Measurements from ENCODE around the gene ZBTB17. TPM values are rescaled to one million over a fixed set of nuclear protein-coding genes. Genes with fewer than 3 reads are reported as not detected.
"Not testable (repeated sequence)": the region's sequence is repeated elsewhere in the genome, so short reads cannot be mapped to it uniquely, and the experiment has no call there.

The ZBTB17 gene
- total and polyA plus RNA-seq, 11 donors: 14.5 to 29.2 (median 22.1) TPM

DNA sequence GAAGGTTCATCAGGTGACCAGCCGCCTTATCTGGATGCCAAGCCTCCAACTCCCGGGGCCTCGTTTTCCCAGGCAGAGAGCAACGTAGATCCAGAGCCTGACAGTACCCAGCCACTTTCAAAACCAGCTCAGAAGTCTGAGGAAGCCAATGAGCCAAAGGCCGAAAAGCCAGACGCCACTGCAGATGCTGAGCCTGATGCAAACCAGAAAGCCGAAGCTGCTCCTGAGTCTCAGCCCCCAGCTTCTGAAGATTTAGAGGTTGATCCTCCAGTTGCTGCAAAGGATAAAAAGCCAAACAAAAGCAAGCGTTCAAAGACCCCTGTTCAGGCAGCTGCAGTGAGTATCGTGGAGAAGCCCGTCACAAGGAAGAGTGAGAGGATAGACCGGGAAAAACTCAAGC, 44.5 kb downstream of the ZBTB17 start:
- Histone ChIP-seq H3K27ac (no peak overlapping the region), H3K36me3 (peaks cover 0 to 100% (median 99%) of the 10 kb centered on the region in 9 donors), H3K27me3 (no peaks in the 10 kb centered on the region), H3K4me1 (no peaks in the 10 kb centered on the region), H3K9me3 (no peaks in the 10 kb centered on the region), H3K4me3 (no peak overlapping the region)
- DNase-seq (no peak), ATAC-seq (no peak)
- no peak for TF ChIP-seq POLR2A (IDR thresholded peaks at IDR 0.05)
- TF ChIP-seq, protein P1, sequence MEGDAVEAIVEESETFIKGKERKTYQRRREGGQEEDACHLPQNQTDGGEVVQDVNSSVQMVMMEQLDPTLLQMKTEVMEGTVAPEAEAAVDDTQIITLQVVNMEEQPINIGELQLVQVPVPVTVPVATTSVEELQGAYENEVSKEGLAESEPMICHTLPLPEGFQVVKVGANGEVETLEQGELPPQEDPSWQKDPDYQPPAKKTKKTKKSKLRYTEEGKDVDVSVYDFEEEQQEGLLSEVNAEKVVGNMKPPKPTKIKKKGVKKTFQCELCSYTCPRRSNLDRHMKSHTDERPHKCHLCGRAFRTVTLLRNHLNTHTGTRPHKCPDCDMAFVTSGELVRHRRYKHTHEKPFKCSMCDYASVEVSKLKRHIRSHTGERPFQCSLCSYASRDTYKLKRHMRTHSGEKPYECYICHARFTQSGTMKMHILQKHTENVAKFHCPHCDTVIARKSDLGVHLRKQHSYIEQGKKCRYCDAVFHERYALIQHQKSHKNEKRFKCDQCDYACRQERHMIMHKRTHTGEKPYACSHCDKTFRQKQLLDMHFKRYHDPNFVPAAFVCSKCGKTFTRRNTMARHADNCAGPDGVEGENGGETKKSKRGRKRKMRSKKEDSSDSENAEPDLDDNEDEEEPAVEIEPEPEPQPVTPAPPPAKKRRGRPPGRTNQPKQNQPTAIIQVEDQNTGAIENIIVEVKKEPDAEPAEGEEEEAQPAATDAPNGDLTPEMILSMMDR (IDR thresholded peaks at IDR 0.05): no peak
- 86 to 90% (median 88%) methylated on average over 11 of the region's 11 CpGs for WGBS, 4 donors
- intact Hi-C loops (cut with DNase I): no loop called here

GRCh38 chr1:15928971-15929965, 46.6 kb downstream of the ZBTB17 start:
- Histone ChIP-seq H3K9me3 (no peaks in the 10 kb centered on the region), H3K36me3 (peaks cover 0 to 100% (median 98%) of the 10 kb centered on the region in 9 donors), H3K27me3 (no peaks in the 10 kb centered on the region), H3K27ac (no peak overlapping the region), H3K4me3 (no peak overlapping the region), H3K4me1 (no peaks in the 10 kb centered on the region)
- WGBS, 4 donors: 94 to 97% (median 96%) methylated on average over 17 of the region's 17 CpGs
- TF ChIP-seq, protein P1 (IDR thresholded peaks at IDR 0.05): no peak
- no peak for TF ChIP-seq POLR2A (IDR thresholded peaks at IDR 0.05)
- ATAC-seq (no peak), DNase-seq (no peak)
- intact Hi-C loops (cut with DNase I): no loop called here

GRCh38 chr1:15926448-15926847, 49.5 kb downstream of the ZBTB17 start:
- H3K27me3 ChIP-seq; ATAC-seq; H3K4me3 ChIP-seq; DNase-seq; H3K9me3 ChIP-seq; intact Hi-C loops (cut with DNase I); H3K4me1 ChIP-seq; H3K27ac ChIP-seq: not testable (repeated sequence)
- peaks cover 0 to 100% (median 98%) of the 10 kb centered on the region in 9 donors for H3K36me3 ChIP-seq
- 85 to 95% (median 92%) methylated on average over 8 of the region's 8 CpGs for WGBS, 4 donors

GRCh38 chr1:15923241-15923640, 52.7 kb downstream of the ZBTB17 start:
- 75 to 85% (median 81%) methylated on average over 2 of the region's 2 CpGs for WGBS, 4 donors
- intact Hi-C loops (cut with DNase I): no loop called here
- TF ChIP-seq POLR2A (IDR thresholded peaks at IDR 0.05): no peak
- ATAC-seq (no peak), DNase-seq (no peak)
- H3K36me3 ChIP-seq: peaks cover 0 to 100% (median 98%) of the 10 kb centered on the region in 9 donors
- H3K9me3 ChIP-seq: no peaks in the 10 kb centered on the region
- no peak overlapping the region for H3K4me3 ChIP-seq
- no peaks in the 10 kb centered on the region for H3K27me3 ChIP-seq
- H3K4me1 ChIP-seq: no peaks in the 10 kb centered on the region
- H3K27ac ChIP-seq: no peak overlapping the region

GRCh38 chr1:15918962-15919715, 56.8 kb downstream of the ZBTB17 start:
- H3K4me3 ChIP-seq: no peak overlapping the region
- H3K9me3 ChIP-seq: no peaks in the 10 kb centered on the region
- intact Hi-C loops (cut with DNase I): loop anchor here in 1 of 10 donors (10.0 kb wide), 1 partner anchor 104 kb away; no protein-coding TSS in a partner anchor
- no peak for ATAC-seq
- 90 to 95% (median 92%) methylated on average over 11 of the region's 11 CpGs for WGBS, 4 donors
- H3K4me1 ChIP-seq: peaks cover 0 to 23% (median 1%) of the 10 kb centered on the region in 12 donors
- TF ChIP-seq POLR2A (IDR thresholded peaks at IDR 0.05): no peak
- TF ChIP-seq, protein P1 (IDR thresholded peaks at IDR 0.05): no peak
- no peaks in the 10 kb centered on the region for H3K27me3 ChIP-seq
- no peak overlapping the region for H3K27ac ChIP-seq
- DNase-seq: no peak
- H3K36me3 ChIP-seq: peaks cover 0 to 100% (median 92%) of the 10 kb centered on the region in 9 donors

All from heart left ventricle (tissue), 16 donors.